CD14-positive monocyte (primary cell): ENCODE measurements around the gene AGAP1. TPM values are rescaled to one million over a fixed set of nuclear protein-coding genes. Genes with fewer than 3 reads are reported as not detected.

Source experiments
- DNase-seq, 3 donors: peaks; one replicate each; pipeline ENCODE4 v3.0.0-alpha.2; 2011 to 2022
- H2AFZ ChIP-seq: 2 replicates; pipeline ENCODE4 v1.6.0; 2012; ENCODE audit warnings: mild to moderate bottlenecking, low read depth, low read length, inconsistent platforms; ENCODE audit not compliant: insufficient read depth, poor library complexity, severe bottlenecking
- H3K27ac ChIP-seq, 2 donors: 1 replicate in 1 of 2; 2 replicates in 1 of 2; pipeline ENCODE4 v1.5.1; 2012 to 2013; ENCODE audit warnings: low read length in 2 of 2, control low read depth in 1 of 2, inconsistent platforms in 1 of 2, low read depth in 1 of 2, mild to moderate bottlenecking in 1 of 2
- H3K27me3 ChIP-seq, 2 donors: one replicate each; pipeline versions ENCODE4 v1.6.0 to v1.6.1; 2011 to 2013; ENCODE audit warnings: low read length in 2 of 2; ENCODE audit not compliant: control insufficient read depth in 2 of 2, insufficient read depth in 2 of 2
- H3K36me3 ChIP-seq, 2 donors: replicated peaks in 1 of 2; 1 replicate in 1 of 2; 2 replicates in 1 of 2; pipeline versions ENCODE4 v1.5.1 to v1.6.1; 2012 to 2013; ENCODE audit warnings: low read length in 2 of 2, control low read depth in 1 of 2, inconsistent platforms in 1 of 2, mild to moderate bottlenecking in 1 of 2; ENCODE audit not compliant: insufficient read depth in 2 of 2, control insufficient read depth in 1 of 2
- H3K4me1 ChIP-seq, 2 donors: 1 replicate in 1 of 2; 2 replicates in 1 of 2; pipeline versions ENCODE4 v1.5.1 to v1.6.1; 2012 to 2013; ENCODE audit warnings: low read length in 2 of 2, control low read depth in 1 of 2, inconsistent platforms in 1 of 2, mild to moderate bottlenecking in 1 of 2, moderate library complexity in 1 of 2; ENCODE audit not compliant: insufficient read depth in 2 of 2, control insufficient read depth in 1 of 2
- H3K4me2 ChIP-seq: replicated peaks from 2 replicates; pipeline ENCODE3; 2012; ENCODE audit warnings: low read length, moderate library complexity, mild to moderate bottlenecking; ENCODE audit not compliant: poor library complexity, severe bottlenecking; ENCODE audit errors: extremely low read depth
- H3K4me3 ChIP-seq, 3 experiments: fragments of 200-600 bp in 1 of 3; sonication (generic) in 1 of 3; replicated peaks in 1 of 3; 1 replicate in 2 of 3; 2 replicates in 1 of 3; pipeline ENCODE4 v1.5.1; 2011 to 2013; ENCODE audit warnings: low read length in 3 of 3, mild to moderate bottlenecking in 3 of 3, control low read depth in 2 of 3, low read depth in 2 of 3, inconsistent platforms in 1 of 3, moderate library complexity in 1 of 3
- H3K79me2 ChIP-seq: 2 replicates; pipeline ENCODE4 v1.6.0; 2012; ENCODE audit warnings: mild to moderate bottlenecking, control low read depth, inconsistent platforms, low read length, moderate library complexity; ENCODE audit not compliant: insufficient read depth
- H3K9ac ChIP-seq: 2 replicates; pipeline ENCODE4 v1.6.0; 2017; ENCODE audit warnings: low read length, mild to moderate bottlenecking; ENCODE audit not compliant: insufficient read depth, poor library complexity, severe bottlenecking
- H3K9me3 ChIP-seq, 2 donors: replicated peaks in 1 of 2; 1 replicate in 1 of 2; 2 replicates in 1 of 2; pipeline versions ENCODE4 v1.5.1 to v1.6.1; 2012 to 2013; ENCODE audit warnings: low read length in 2 of 2, control low read depth in 1 of 2; ENCODE audit not compliant: control insufficient read depth in 1 of 2, insufficient read depth in 1 of 2
- H4K20me1 ChIP-seq: 2 replicates; pipeline ENCODE4 v1.6.0; 2012; ENCODE audit warnings: mild to moderate bottlenecking, low read length, control low read depth, moderate library complexity; ENCODE audit not compliant: insufficient read depth
- H3K27ac Mint-ChIP-seq, 7 donors: one replicate each; pipeline ENCODE4 v1.8.0; 2020; ENCODE audit warnings: mild to moderate bottlenecking in 7 of 7, mixed read lengths in 7 of 7, moderate library complexity in 6 of 7, inconsistent platforms in 2 of 7
- H3K27me3 Mint-ChIP-seq, 3 donors: one replicate each; pipeline ENCODE4 v1.8.0; 2021 to 2022; ENCODE audit warnings: low read depth in 3 of 3, mild to moderate bottlenecking in 3 of 3, mixed read lengths in 3 of 3, moderate library complexity in 3 of 3, inconsistent platforms in 1 of 3
- H3K36me3 Mint-ChIP-seq, 2 donors: one replicate each; pipeline ENCODE4 v1.8.0; 2020; ENCODE audit warnings: mixed read lengths in 2 of 2, inconsistent platforms in 1 of 2, mild to moderate bottlenecking in 1 of 2
- H3K4me1 Mint-ChIP-seq: one replicate; pipeline ENCODE4 v1.8.0; 2020; ENCODE audit warnings: mild to moderate bottlenecking, mixed read lengths
- H3K4me3 Mint-ChIP-seq, 2 donors: one replicate each; pipeline ENCODE4 v1.8.0; 2020; ENCODE audit warnings: mild to moderate bottlenecking in 2 of 2, mixed read lengths in 2 of 2, moderate library complexity in 1 of 2
- H3K9me3 Mint-ChIP-seq, 7 donors: one replicate each; pipeline ENCODE4 v1.8.0; 2020 to 2022; ENCODE audit warnings: mixed read lengths in 7 of 7, mild to moderate bottlenecking in 6 of 7, moderate library complexity in 6 of 7, inconsistent platforms in 2 of 7
- WGBS: methylation state at CpG from one replicate; pipeline ENCODE4 v1.1.5; 2013; ENCODE audit warnings: missing lambda C conversion rate; ENCODE audit not compliant: insufficient coverage; 5-methylcytosine and 5-hydroxymethylcytosine counted together
- intact Hi-C, 2 donors: fragments of 100-400 bp; cut with micrococcal nuclease; formaldehyde crosslinking; loops; one replicate each; pipeline versions ENCODE4 v1.15.0 to v1.15.1; 2023
- polyA plus RNA-seq, 3 donors: library from polyadenylated mRNA; depleted of rRNA in 1 of 3; unstranded in 2 of 3; stranded (reverse) in 1 of 3; fragments of 300-500 nt in 2 of 3; fragments of >200 nt in 1 of 3; fragmentation: Illumina TruSeq in 2 of 3; gene quantifications; 1 replicate in 2 of 3; 2 replicates in 1 of 3; pipeline ENCODE4 v1.2.3, GENCODE V29; 2012 to 2021
- TF ChIP-seq, protein P1 (sequence below): fragments of 200-600 bp; IDR thresholded peaks from one replicate; pipeline ENCODE4 v1.8.0; 2022; ENCODE audit warnings: antibody characterized with exemption, mild to moderate bottlenecking

AGAP1 gene
- polyA plus RNA-seq, 3 donors, result 0.12 TPM; not detected in 2

DNA sequence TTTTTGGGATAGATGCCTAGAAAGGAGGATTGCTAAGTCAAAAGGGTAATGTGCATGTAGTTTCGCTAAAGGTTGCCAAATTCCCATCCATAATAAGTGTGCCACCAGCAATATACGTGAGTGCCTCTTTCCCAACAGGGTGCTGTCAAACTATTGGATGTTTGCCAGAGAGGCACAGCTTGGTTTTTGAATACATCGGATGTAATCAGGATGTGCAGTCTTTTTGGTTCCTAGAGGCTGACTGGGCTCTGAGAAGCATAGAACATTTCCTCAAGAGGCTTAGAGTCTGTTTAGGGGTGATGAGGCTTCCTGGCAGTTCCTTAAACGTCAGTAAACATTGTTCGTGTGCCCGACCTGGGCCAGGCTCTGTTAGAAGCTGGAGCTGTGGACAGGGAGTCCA, 28.0 kb downstream of the AGAP1 start:
- peaks cover 0 to under 1% of the 10 kb centered on the region in 2 donors for H3K9me3 ChIP-seq
- Mint-ChIP-seq H3K27me3 (peaks cover 0 to 2% (median 2%) of the 10 kb centered on the region in 3 donors), H3K4me1 (no peaks in the 10 kb centered on the region), H3K36me3 (no peaks in the 10 kb centered on the region), H3K27ac (no peak overlapping the region), H3K9me3 (peaks cover 0 to 4% (median 0%) of the 10 kb centered on the region in 7 donors), H3K4me3 (no peak overlapping the region)
- no peaks in the 10 kb centered on the region for H3K4me1 ChIP-seq
- WGBS, result 80% methylated on average over 4 of the region's 6 CpGs
- intact Hi-C loops, result no loop called here
- H3K27ac ChIP-seq, result no peak overlapping the region
- no peaks in the 10 kb centered on the region for H3K36me3 ChIP-seq
- no peaks in the 10 kb centered on the region for H3K27me3 ChIP-seq
- DNase-seq, result no peak
- TF ChIP-seq, protein P1, sequence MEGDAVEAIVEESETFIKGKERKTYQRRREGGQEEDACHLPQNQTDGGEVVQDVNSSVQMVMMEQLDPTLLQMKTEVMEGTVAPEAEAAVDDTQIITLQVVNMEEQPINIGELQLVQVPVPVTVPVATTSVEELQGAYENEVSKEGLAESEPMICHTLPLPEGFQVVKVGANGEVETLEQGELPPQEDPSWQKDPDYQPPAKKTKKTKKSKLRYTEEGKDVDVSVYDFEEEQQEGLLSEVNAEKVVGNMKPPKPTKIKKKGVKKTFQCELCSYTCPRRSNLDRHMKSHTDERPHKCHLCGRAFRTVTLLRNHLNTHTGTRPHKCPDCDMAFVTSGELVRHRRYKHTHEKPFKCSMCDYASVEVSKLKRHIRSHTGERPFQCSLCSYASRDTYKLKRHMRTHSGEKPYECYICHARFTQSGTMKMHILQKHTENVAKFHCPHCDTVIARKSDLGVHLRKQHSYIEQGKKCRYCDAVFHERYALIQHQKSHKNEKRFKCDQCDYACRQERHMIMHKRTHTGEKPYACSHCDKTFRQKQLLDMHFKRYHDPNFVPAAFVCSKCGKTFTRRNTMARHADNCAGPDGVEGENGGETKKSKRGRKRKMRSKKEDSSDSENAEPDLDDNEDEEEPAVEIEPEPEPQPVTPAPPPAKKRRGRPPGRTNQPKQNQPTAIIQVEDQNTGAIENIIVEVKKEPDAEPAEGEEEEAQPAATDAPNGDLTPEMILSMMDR, result no peak
- no peaks in the 10 kb centered on the region for H4K20me1 ChIP-seq
- H3K4me3 ChIP-seq, result no peak overlapping the region
- no peak overlapping the region for H3K9ac ChIP-seq
- no peak overlapping the region for H3K4me2 ChIP-seq
- H3K79me2 ChIP-seq, result no peaks in the 10 kb centered on the region
- H2AFZ ChIP-seq, result no peak overlapping the region

DNA sequence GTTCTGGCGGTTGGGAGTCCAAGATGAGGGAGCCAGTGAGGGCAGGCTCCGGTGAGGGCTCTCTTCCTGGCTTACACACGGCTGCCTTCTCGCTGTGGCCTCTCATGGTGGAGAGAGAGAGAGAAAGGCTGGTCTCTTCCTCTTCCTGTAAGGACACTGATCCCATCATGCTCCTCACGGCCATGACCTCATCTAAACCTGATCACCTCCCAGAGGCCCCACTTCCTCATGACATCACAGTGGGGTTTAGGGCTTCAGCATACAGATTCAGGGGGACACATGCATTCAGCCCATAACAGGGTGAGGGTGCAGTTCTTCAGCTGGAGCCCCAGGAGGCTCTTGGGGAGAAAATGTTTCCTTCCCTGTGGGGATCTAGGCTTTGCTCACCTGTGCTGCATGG, 29.2 kb downstream of the AGAP1 start:
- no peaks in the 10 kb centered on the region for H4K20me1 ChIP-seq
- no peak overlapping the region for H3K9ac ChIP-seq
- H3K4me1 Mint-ChIP-seq, result no peaks in the 10 kb centered on the region
- no peak overlapping the region for H3K27ac Mint-ChIP-seq
- peaks cover 0 to 3% (median 2%) of the 10 kb centered on the region in 3 donors for H3K27me3 Mint-ChIP-seq
- no peaks in the 10 kb centered on the region for H3K9me3 ChIP-seq
- H3K27ac ChIP-seq, result no peak overlapping the region
- intact Hi-C loops, result no loop called here
- H3K36me3 Mint-ChIP-seq, result no peaks in the 10 kb centered on the region
- TF ChIP-seq, protein P1, result no peak
- no peak overlapping the region for H3K4me3 Mint-ChIP-seq
- DNase-seq, result no peak
- no CpG with 5 or more reads among the region's 5 CpGs for WGBS
- no peaks in the 10 kb centered on the region for H3K4me1 ChIP-seq
- peaks cover 0 to 2% (median 0%) of the 10 kb centered on the region in 7 donors for H3K9me3 Mint-ChIP-seq
- no peaks in the 10 kb centered on the region for H3K36me3 ChIP-seq
- H3K4me2 ChIP-seq, result no peak overlapping the region
- no peak overlapping the region for H3K4me3 ChIP-seq
- no peaks in the 10 kb centered on the region for H3K79me2 ChIP-seq
- no peaks in the 10 kb centered on the region for H3K27me3 ChIP-seq
- no peak overlapping the region for H2AFZ ChIP-seq
